Activated T-cell treated with anti-CD3 and anti-CD28 coated beads for 4 hours (primary cell): Measurements from ENCODE around the gene CAMTA1.

Experiments used
- DNase-seq: peaks from one replicate; pipeline ENCODE4 v3.0.0-alpha.2; 2020

The CAMTA1 gene

DNA sequence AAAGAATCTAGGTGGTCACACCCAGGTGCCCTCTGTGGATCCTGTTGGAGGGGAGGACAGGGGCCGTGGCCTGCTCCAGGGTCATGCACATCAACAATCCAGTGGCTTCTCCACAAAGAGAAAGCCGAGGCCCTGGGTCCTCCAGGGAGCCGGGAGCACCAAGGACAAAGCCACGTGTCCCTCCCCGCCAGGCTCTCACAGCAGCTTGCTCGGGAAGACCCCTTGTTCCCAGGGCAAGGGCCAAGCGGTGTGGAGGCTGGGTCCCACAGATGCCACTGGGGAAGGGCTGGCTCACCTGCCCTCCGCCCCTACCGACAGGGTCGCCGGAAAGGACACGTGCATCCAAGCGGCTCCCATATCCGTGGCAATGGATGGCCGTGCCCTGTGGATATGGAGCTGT lies 793.0 kb downstream of the CAMTA1 start:
- DNase-seq: no peak

- no peak for DNase-seq
These were observed 793.8 kb downstream of the CAMTA1 start for GRCh38 chr1:7579016-7579415.

- DNase-seq: no peak
These were observed 794.9 kb downstream of the CAMTA1 start for GRCh38 chr1:7579831-7580804.

DNA sequence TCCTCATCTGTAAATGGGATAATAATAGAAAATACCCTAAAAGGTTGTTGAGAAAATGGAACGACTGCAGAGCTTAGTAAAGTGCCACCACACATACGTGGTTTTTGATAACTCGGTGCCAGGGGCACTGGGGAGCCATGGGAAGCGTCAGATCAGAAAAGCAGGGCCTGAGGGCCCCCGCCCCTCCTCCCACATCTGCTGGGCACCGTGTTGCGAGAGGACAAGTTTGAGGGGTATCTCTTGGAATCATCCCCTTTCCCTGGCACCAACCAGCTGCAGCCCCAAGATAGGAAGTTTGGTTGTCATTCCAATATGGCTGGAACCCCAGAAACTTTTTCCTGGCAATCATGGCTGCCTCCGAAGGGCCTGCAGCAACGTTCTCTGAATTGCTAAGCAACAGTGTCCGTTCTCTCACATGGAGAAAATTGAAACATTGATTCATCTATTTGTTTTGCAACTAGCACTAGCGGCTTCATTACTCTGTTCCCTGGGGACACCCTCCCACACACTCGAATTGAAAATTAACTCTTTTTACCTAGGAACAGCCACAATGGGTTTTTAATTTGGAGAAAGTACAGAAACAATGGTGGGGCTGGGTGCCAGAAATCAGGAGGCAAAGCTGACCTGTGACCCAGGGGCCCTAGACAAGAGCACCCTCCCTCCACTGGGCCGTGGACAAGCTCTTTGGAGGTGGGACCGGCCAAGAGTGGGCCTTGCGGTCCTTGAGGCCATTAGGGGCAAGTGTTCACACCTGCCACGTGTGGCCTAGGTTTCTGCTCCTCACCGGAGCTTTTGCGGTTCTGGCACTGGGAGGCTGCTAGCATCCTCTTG lies 795.9 kb downstream of the CAMTA1 start:
- DNase-seq: no peak

- DNase-seq: no peak
These were observed 796.7 kb downstream of the CAMTA1 start for GRCh38 chr1:7581754-7582459.

DNA sequence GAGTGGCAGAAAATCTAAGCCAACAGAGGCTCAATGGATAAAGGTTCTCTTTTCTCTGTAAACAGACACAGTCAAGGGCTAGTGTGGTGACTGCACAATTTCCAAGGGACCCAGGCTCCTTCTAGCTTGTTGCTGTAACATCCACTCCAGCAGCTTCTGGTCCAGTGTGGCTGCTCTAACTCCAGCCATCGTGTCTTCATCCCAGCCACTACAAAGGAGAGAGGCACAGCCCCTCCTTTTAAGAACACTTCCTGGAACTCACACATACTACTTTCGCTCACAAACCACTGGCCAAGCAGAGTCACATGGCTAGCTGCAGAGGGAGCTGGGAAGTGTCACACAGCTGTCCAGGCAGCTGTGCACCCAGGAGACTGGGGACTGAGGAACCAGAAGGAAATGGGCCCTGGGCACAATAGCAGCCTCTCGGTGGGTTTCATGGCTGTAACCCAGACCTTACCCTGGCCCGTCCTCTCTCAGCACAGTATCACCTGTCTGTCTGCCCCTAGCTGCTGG lies 797.3 kb downstream of the CAMTA1 start:
- DNase-seq: no peak

DNA sequence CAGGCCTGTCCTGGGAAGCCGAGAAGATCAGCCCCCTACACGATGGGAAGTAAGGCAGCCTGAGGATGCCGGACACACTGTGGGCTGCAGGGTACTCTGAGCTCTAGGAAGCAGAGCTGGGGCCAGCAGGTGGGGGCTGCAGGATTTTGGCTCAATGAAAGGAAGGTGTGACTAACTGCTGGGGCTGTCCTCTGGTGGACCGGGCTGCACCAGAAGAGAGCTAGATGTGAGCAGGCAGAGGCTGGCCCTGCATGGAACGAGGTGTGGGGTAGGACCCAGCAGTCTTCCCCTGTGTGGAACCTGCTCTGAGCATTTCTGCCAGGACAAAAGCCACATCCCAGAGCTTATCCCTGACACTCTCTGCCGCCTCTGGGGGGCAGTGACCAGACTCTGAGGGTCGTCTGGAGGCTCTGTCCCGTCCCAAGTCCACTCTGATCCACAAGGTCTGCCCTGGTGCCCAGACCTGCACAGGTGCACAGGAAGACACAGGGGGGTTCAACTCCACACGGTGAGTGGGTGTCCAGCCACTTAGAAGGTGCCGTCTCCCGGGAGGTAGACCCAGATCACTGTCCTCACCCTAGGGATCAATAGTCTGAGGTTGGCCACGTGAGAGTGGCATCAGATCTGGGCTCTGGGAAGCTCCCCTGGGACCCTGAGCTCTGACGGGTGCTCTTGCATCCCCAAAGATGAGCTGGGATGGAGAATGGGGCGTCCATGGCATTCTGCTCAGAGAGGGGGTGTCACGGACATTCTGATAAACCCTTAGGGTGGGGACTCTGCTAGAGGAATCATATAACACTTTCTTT lies 798.2 kb downstream of the CAMTA1 start:
- no peak for DNase-seq

- no peak for DNase-seq
These were observed 798.9 kb downstream of the CAMTA1 start for GRCh38 chr1:7584157-7584556.

GRCh38 chr1:7584643-7585042 lies 799.4 kb downstream of the CAMTA1 start:
- DNase-seq: no peak

DNA sequence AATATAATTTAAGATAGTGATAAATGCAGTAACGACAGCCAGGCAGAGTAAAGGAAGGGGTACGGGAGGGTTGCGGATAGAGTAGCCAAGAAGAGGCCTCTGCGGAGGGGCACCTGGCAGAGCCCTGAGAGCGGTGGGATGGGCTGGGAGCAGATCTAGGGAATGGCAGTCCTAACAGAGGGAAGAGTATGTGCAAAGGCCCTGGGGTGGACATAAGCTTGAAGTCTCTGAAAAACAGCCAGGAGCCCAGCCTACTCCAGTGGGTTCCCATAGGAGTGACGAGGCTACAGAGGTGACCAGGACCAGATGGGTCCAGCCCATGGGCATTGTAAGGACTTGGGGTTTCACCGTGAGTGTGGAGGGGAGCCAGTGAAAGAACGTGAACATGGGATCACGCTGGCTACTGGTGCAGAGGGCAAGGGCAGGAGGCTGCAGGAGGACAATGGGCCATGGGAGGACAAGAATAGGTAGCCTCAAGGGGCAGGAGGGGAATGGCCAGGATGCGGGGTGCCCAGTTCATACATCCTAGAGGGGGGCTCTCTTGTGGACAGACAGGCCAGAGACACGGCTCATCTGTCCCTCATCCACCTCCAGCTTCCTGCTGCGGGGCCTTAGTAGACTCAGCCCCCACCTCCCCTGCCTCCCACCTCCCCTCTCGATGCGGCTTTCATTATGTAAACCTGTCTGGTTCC lies 800.1 kb downstream of the CAMTA1 start:
- no peak for DNase-seq

DNA sequence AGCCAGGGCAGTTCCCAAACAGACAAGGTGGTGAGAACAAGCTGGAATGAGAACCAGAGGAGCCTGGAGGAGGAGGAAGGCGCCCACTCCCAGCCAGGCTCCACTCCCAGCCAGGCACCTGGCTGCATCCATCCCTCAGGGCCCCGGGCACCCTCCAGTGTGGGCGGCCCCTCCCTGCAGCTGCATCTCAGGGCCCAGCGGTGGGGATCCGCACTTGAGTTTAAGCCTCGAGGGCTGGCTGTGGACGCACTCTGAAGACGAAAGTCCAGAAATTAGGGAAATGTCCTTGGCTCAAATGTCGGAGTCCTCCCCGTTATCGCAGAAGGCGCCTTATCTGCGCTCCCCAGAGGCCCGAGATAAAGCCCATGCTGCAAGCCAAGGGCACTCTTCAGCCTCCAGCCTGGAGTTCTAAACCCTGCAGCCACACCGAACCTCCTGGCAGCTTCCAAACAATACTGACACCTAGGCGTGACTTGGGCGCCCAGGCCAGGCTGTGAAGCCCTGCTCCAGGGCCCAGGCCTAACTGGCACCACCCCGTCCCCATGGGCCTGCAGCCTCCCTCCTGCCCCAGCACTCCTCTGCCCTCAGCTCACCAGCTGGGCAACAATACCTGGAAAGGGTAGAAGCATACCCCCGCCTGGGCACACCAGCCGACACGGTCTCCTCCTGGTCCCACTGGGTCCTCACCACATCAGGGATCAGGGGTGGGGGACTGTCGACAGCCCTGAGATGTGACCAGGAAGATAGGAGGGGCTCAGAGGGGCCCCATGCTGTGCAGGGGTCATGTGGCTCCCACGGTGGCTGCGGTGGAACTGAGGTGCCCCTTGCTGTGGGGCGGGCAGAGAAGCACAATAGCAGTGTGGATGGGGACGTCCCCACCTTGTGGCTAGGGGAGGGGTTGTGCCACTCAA lies 801.0 kb downstream of the CAMTA1 start:
- no peak for DNase-seq

- DNase-seq: no peak
These were observed 802.0 kb downstream of the CAMTA1 start for GRCh38 chr1:7587108-7587772.

- no peak for DNase-seq
These were observed 802.7 kb downstream of the CAMTA1 start for GRCh38 chr1:7587773-7588456.

DNA sequence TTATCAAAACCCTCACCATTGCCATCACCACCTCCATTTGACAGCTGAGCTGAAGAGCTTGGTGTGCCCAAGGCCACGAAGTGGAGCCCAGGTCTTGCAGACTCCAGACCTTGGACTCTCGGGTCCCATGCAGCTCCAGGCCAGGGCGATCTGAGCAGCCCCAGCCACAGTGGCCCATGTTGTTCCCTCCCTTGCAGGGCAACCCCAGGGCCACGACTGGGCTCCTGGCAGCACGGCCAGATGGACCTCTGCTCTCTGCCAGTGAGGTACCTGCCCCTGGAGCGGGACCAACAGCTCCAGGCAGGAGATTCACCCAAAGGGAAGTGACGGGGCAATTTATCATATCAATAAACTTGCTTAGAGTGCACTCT lies 803.2 kb downstream of the CAMTA1 start:
- DNase-seq: no peak

DNA sequence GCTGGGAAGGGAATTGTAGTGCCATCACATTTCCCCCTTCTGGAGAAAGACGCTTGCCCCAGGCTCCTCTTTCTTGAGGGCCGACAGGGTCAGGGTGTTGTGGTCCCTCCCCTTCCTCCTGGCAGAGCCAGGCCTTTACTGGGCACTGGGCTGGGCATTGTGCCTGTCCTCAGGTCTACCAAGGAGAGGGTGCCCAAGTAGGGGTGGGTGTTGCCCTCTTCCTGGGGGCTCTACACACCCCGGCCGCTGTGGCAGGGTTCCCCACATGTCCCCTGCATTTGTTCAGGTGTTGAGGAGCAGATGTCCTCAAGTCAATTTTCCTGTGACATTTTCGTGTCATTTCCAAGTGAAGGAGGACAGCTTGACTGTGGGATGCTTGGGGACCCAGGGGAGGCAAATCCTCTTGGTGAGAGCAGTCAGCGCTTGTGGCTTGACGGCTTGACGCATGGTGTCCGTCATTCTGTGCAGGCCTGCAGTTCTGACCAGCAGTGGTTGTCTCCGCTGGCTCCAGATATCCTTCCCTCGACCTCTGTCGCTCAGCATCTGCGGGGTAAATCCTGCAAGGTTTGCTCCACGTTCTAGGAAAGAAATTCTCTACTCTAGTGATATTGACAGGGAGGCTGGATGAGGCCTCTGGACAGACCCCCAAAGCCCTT lies 804.0 kb downstream of the CAMTA1 start:
- no peak for DNase-seq

DNA sequence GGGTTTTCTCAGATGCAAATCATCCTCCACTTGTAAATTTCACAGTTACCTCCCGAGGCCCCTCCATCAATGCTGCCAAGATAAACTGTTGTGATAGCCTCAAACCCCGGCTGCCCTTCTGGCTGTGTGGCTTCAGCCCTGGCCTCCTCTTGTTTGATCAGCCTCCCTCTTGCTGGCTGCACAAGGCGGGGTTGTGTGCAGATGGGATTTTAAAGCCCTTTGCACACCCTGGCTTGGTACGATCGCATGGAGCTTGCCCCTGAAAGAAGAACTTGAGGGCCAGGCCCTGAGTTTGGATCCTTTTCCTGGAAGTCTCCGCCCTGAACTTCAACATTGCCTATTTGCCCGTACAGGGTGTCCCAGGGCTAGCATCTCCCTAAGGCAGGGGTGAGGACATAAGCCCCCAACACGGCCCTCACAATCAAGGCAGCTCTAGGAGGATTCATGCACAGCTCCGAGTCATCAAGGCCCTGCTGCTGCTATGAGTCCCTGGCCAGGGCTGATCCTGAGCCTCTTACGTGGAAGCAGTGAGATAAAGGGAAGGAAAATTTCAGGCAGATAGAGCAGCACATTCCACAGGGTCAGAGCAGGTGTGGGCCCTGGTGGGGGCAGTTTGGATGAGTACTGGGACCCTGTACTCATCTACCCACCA lies 804.6 kb downstream of the CAMTA1 start:
- no peak for DNase-seq

- DNase-seq: no peak
These were observed 805.2 kb downstream of the CAMTA1 start for GRCh38 chr1:7590426-7590790.

DNA sequence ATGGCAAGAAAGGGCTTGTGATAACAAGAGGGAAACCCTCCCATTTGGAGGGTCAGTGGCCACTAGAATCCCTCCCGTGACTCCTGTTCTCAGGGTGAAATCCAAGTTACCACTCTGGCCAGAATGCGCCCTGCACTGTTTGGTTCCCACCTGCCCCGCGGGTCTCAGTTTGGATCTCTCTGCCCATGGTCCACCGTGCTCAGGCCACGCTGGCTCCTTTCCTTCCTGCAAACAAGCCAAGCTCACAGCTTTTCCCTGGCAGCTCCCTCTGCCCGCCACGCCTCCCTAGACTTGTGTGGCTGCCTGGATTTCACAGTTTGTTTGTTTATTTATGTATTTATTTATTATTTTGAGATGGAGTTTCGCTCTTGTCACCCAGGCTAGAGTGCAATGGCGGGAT lies 806.3 kb downstream of the CAMTA1 start:
- no peak for DNase-seq
